ENCODE results near the gene CTNNAL1. TPM values are rescaled to one million over a fixed set of nuclear protein-coding genes. Genes with fewer than 3 reads are reported as not detected.
A peak's percentile ranks its signal among the peaks of the same experiment; 100 is the strongest.

Gene CTNNAL1
- total and polyA plus RNA-seq, 2 of the 8 experiments (the other 6 are each of a cell fraction or from before 2014, with no cell fraction given): 23.2 to 66.1 TPM

GRCh38 chr9:108933718-108934322 lies 79.5 kb downstream of the CTNNAL1 start, which contains the start of gene ELP1 (continued):
- TF ChIP-seq ATF2 (IDR thresholded peaks at IDR 0.05; ENCODE audit: low read length) (no peak), SIN3A (conservative IDR thresholded peaks at IDR 0.05 in 1 of 2, IDR thresholded peaks at IDR 0.05 in 1 of 2; ENCODE audit: low read depth in 1 of 2, low read length in 2 of 2) (0 out of 4 replicates have a peak, but pooled peaks of 1 of the 2 experiments have one; percentile 78), USF2 (IDR thresholded peaks at IDR 0.05; ENCODE audit: low read length) (no peak), ZNF274 (IDR thresholded peaks at IDR 0.05; ENCODE audit: borderline replicate concordance, extremely low read depth, low read length) (no peak), CTBP2 (IDR thresholded peaks at IDR 0.05; ENCODE audit: borderline replicate concordance, insufficient read depth, insufficient read length, low read length) (no peak), FOSL1 (IDR thresholded peaks at IDR 0.05; ENCODE audit: insufficient read depth, low read depth, low read length) (no peak), JUN (IDR thresholded peaks at IDR 0.05; ENCODE audit: low read depth, low read length) (0 out of 2 replicates have a peak, but pooled peaks have one; percentile 44), HDAC6 (IDR thresholded peaks at IDR 0.05; ENCODE audit: low read depth, low read length) (no peak), E2F6 (IDR thresholded peaks at IDR 0.05) (peak; percentile 86), CTCF (IDR thresholded peaks at IDR 0.05; ENCODE audit: control extremely low read depth in 1 of 3, insufficient read depth in 1 of 3, low read depth in 1 of 3, low read length in 3 of 3) (peak in 2 of 3 experiments; percentile 16 to 36; a peak in 2 of 4 replicates), BCL11A (IDR thresholded peaks at IDR 0.05; ENCODE audit: low read depth in 2 of 2, low read length in 2 of 2) (no peak), TEAD4 (IDR thresholded peaks at IDR 0.05; ENCODE audit: low read depth, low read length) (no peak), NRF1 (IDR thresholded peaks at IDR 0.05; ENCODE audit: low read depth, low read length) (peak; percentile 8; the same call in 1 of the 2 replicates), NANOG (IDR thresholded peaks at IDR 0.05; ENCODE audit: insufficient read depth, low read depth, low read length, poor library complexity, severe bottlenecking) (peak; percentile 9), POLR2A (IDR thresholded peaks at IDR 0.05; ENCODE audit: control extremely low read depth in 1 of 2, low read depth in 2 of 2, low read length in 2 of 2) (peak; percentile 75 to 92)
